Measurements from ENCODE around the gene INHBC. TPM values are rescaled to one million over a fixed set of nuclear protein-coding genes. Genes with fewer than 3 reads are reported as not detected.

INHBC gene
- total and polyA plus RNA-seq, 10 donors, result 0.19 TPM; not detected in 9

- no peak for TF ChIP-seq CTCF (IDR thresholded peaks at IDR 0.05 in 8 of 11, conservative IDR thresholded peaks at IDR 0.05 in 3 of 11)
- no peak for TF ChIP-seq POLR2A (IDR thresholded peaks at IDR 0.05)
- no peak for TF ChIP-seq POLR2AphosphoS5 (IDR thresholded peaks at IDR 0.05)
- Histone ChIP-seq H3K27ac (no peak within 1 kb of the TSS), H3K36me3 (no peaks in the 10 kb centered on the region), H3K27me3 (replicated peaks in 1 of 7) (peaks cover 0 to 9% (median 0%) of the 10 kb centered on the region in 7 donors), H3K4me1 (peaks cover 6 to 38% (median 13%) of the 10 kb centered on the region in 6 donors), H3K9me3 (no peaks in the 10 kb centered on the region), H3K4me3 (peak within 1 kb of the TSS in 1 of 8 donors; percentile 35)
- DNase-seq, result peak; percentile 72
- intact Hi-C loops (cut with DNase I; ENCODE audit: low total_unique reads), result loop anchor here (5.0 kb wide), 1 partner anchor 192 kb away; no protein-coding TSS in a partner anchor
- 58 to 84% (median 70%) methylated on average over 9 to 10 of the region's 10 CpGs for WGBS, 5 donors
These were observed 20.2 kb downstream of the INHBC start, which contains the start of gene INHBE for GRCh38 chr12:57454566-57455373. Gene INHBE, plus strand, starts transcription at chr12:57455307. Its CDS starts 230 bp downstream, at chr12:57455537.

- DNase-seq, result peak; percentile 68
- Histone ChIP-seq H3K27me3 (replicated peaks in 1 of 7) (peaks cover 0 to 17% (median 0%) of the 10 kb centered on the region in 7 donors), H3K36me3 (no peaks in the 10 kb centered on the region), H3K9me3 (no peaks in the 10 kb centered on the region), H3K27ac (no peak overlapping the region), H3K4me1 (peaks cover 14 to 46% (median 20%) of the 10 kb centered on the region in 6 donors), H3K4me3 (peak overlapping the region in 1 of 8 donors; percentile 35)
- intact Hi-C loops (cut with DNase I; ENCODE audit: low total_unique reads), result no loop called here
- 56 to 67% (median 63%) methylated on average over 5 to 10 of the region's 10 CpGs for WGBS, 5 donors
- TF ChIP-seq CTCF (IDR thresholded peaks at IDR 0.05 in 8 of 11, conservative IDR thresholded peaks at IDR 0.05 in 3 of 11), result no peak
- TF ChIP-seq POLR2A (IDR thresholded peaks at IDR 0.05), result no peak
- no peak for TF ChIP-seq POLR2AphosphoS5 (IDR thresholded peaks at IDR 0.05)
These were observed 21.0 kb downstream of the INHBC start for GRCh38 chr12:57455374-57456144.

- Histone ChIP-seq H3K27me3 (replicated peaks in 1 of 7) (peaks cover 0 to 23% (median 6%) of the 10 kb centered on the region in 7 donors), H3K4me1 (peaks cover 20 to 52% (median 27%) of the 10 kb centered on the region in 6 donors), H3K27ac (no peak overlapping the region), H3K36me3 (no peaks in the 10 kb centered on the region), H3K9me3 (no peaks in the 10 kb centered on the region), H3K4me3 (peak overlapping the region in 1 of 8 donors; percentile 35)
- intact Hi-C loops (cut with DNase I; ENCODE audit: low total_unique reads), result no loop called here
- peak; percentile 76 for DNase-seq
- TF ChIP-seq POLR2A (IDR thresholded peaks at IDR 0.05) (no peak), CTCF (IDR thresholded peaks at IDR 0.05 in 8 of 11, conservative IDR thresholded peaks at IDR 0.05 in 3 of 11) (peak in 9 of 11 experiments; percentile 25 to 73 (median 51)), POLR2AphosphoS5 (IDR thresholded peaks at IDR 0.05) (no peak)
- WGBS, 5 donors, result 28 to 40% (median 38%) methylated on average over 12 to 15 of the region's 15 CpGs
These were observed 21.6 kb downstream of the INHBC start for GRCh38 chr12:57456145-57456700.

All from spleen (tissue), 11 donors.